Measurements from ENCODE around the gene PIGN.

The PIGN gene

DNA sequence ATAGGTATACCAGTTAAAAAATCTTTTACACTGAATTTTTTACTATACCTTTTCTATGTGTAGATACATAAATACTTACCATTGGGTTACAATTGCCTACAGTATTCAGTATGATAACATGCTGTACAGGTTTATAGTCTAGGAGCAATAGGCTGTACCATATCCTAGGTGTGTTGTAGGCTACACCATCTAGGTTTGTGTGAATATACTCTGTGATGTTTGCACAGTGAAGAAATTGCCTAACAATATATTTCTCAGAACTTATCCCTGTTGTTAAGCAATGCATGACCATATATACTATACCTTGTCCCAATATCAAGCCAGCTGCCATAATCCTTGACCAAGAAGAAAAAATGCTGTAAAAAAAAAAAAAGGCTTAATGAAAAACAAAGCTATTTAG is 114.5 kb downstream of the PIGN start:
- no peaks in the 10 kb centered on the region for H3K4me1 Mint-ChIP-seq (ENCODE audit: low read depth)
- no peak for DNase-seq
- H3K27me3 Mint-ChIP-seq: no peaks in the 10 kb centered on the region
- H3K4me3 Mint-ChIP-seq: no peak overlapping the region
- H3K36me3 Mint-ChIP-seq (ENCODE audit: low read depth): peaks cover 48% of the 10 kb centered on the region
- H3K9me3 Mint-ChIP-seq: no peaks in the 10 kb centered on the region
- H3K27ac Mint-ChIP-seq: no peak overlapping the region

DNA sequence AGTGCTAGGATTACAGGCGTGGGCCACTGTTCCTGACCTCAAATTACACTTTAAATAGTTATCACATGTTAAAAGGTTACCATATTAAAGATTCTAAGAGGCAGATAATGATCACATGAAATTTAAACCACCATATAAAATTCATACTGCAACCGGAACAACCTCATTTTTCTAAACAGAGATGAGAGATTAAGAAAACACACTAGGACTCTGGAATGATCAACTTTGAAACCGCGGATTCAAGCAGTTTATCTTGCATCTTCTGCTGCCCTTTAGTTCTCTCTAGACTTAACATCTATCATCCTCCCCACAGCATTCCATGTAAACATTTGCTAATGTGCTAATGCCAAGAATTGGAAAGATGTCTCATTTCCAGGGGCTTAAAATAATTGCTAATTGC is 115.8 kb downstream of the PIGN start:
- no peak overlapping the region for H3K4me3 Mint-ChIP-seq
- H3K36me3 Mint-ChIP-seq (ENCODE audit: low read depth): peaks cover 58% of the 10 kb centered on the region
- H3K4me1 Mint-ChIP-seq (ENCODE audit: low read depth): no peaks in the 10 kb centered on the region
- H3K27me3 Mint-ChIP-seq: no peaks in the 10 kb centered on the region
- no peaks in the 10 kb centered on the region for H3K9me3 Mint-ChIP-seq
- no peak overlapping the region for H3K27ac Mint-ChIP-seq
- DNase-seq: no peak

DNA sequence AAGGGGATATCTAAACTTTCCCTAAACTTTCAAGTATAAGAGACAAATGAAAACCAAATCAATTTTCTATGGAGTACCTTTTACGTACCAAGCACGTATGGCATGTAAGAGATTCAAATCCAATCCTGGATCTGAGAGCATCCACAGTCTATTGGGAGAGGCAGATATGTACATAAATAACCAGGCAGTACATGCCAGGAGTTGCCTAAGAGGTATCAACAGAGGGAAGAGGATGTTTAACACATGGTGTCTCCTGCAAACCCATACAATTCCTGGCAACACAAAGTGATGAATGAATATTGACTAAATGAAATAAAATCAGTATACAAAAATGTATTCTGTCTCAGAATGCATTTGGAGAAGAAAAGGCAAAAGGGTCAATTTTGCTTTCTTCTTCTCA is 116.6 kb downstream of the PIGN start:
- Mint-ChIP-seq H3K9me3 (no peaks in the 10 kb centered on the region), H3K36me3 (ENCODE audit: low read depth) (peaks cover 59% of the 10 kb centered on the region), H3K27me3 (no peaks in the 10 kb centered on the region), H3K27ac (no peak overlapping the region), H3K4me3 (no peak overlapping the region), H3K4me1 (ENCODE audit: low read depth) (no peaks in the 10 kb centered on the region)
- DNase-seq: no peak

DNA sequence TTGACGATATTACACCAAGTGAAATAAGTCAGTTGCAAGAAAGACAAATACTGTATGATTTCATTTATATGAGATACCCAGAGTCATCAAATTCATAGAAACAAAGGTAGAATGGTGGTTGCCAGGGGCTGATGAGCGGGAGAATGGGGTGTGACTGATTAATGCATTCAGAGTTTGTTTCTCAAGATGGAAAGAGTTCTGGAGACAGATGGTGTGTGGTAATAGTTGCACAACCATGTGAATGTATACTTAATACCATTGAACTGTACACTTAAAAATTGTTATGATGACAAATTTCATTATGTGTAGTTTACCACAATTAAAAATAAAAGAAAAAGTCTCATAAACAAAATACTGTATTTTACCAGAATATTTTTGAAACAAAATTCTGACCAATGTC is 117.3 kb downstream of the PIGN start:
- peaks cover 57% of the 10 kb centered on the region for H3K36me3 Mint-ChIP-seq (ENCODE audit: low read depth)
- no peak for DNase-seq
- H3K27ac Mint-ChIP-seq: no peak overlapping the region
- H3K27me3 Mint-ChIP-seq: no peaks in the 10 kb centered on the region
- H3K9me3 Mint-ChIP-seq: no peaks in the 10 kb centered on the region
- H3K4me3 Mint-ChIP-seq: no peak overlapping the region
- H3K4me1 Mint-ChIP-seq (ENCODE audit: low read depth): no peaks in the 10 kb centered on the region

DNA sequence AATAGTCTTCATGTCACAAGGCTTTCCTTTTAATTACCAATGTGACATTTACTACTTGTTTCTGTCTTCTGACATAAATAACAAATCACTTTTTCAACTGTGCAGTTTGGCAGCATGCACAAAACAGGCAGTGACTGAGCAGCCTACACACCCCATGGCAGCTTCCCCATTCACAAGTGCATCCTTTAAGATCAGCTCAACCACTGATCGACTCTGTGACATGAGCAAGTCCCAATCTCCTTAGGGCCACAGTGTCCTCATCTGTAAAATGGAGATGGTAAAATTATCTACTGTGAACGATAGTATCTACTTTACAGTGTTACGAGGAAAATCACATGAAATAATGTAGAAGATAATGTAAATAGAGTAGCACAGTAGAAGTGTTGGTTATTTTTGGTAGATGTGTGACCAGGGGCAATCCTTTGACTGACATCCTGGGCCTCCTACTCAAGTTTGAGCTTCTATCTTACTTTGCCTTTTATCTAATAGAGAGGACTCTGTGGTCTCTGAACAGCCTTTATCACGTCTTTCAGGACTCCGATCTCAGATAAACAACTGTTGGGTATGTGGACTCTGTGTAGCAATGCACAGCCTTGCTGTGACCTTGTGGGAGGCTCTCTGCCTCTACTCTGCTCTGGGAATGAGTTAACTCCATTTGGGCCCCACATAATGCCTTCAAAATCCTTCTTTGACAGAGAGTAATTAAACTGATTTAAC is 120.6 kb downstream of the PIGN start:
- no peaks in the 10 kb centered on the region for H3K27me3 Mint-ChIP-seq
- H3K36me3 Mint-ChIP-seq (ENCODE audit: low read depth): peaks cover 63% of the 10 kb centered on the region
- H3K27ac Mint-ChIP-seq: no peak overlapping the region
- no peaks in the 10 kb centered on the region for H3K4me1 Mint-ChIP-seq (ENCODE audit: low read depth)
- peaks cover 2% of the 10 kb centered on the region for H3K9me3 Mint-ChIP-seq
- no peak overlapping the region for H3K4me3 Mint-ChIP-seq
- DNase-seq: no peak

DNA sequence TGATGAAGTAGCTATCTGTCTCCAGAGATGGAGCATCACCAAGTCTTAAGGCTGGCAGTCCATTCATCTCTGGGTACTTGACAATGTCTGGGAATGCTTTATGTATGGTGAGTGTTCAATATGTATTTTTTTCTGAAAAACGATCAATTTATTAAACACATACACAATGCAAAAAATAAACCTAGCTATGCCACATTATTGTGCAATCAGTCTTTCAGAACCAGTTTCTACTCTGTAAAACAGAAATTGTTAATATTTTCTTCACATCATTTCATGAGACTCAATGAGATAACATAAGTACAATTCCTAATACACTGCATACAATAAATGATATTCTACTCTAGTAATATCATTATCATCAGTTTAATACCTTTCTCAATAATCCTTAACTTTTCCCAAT is 122.5 kb downstream of the PIGN start:
- Mint-ChIP-seq H3K9me3 (peaks cover 8% of the 10 kb centered on the region), H3K27ac (no peak overlapping the region), H3K27me3 (no peaks in the 10 kb centered on the region), H3K4me1 (ENCODE audit: low read depth) (no peaks in the 10 kb centered on the region), H3K4me3 (no peak overlapping the region), H3K36me3 (ENCODE audit: low read depth) (peaks cover 66% of the 10 kb centered on the region)
- DNase-seq: no peak

DNA sequence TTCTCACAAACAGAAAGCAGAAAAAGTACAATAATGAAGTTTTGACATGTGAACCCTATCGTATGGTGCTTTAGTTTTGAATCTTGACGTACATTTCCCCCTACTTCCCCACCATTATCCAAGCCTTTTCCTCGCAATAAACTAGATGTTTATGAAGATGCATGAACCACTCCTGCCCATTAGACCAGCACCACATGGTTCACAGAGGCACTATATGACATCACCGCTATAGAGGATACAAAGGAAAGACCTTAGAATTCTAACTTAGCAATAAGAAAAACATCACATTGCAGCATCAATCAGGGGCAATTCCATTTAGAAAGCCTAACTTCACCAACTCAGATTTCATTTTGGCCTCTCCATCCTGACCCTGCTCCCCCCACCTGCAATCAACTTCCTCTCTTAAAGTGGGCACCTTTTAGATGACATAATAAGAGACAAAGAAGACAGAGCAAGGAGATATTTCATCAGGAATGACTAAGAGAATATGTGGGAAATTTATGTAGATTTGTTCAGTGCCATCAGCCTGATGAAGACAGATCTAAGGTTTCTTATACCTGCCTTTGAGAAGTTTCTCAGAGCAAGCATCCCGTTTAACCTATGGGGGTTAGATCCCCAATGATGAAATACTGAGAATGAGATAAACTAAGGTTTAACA is 124.9 kb downstream of the PIGN start:
- H3K4me3 Mint-ChIP-seq: no peak overlapping the region
- no peaks in the 10 kb centered on the region for H3K4me1 Mint-ChIP-seq (ENCODE audit: low read depth)
- no peaks in the 10 kb centered on the region for H3K27me3 Mint-ChIP-seq
- DNase-seq: no peak
- H3K27ac Mint-ChIP-seq: no peak overlapping the region
- H3K9me3 Mint-ChIP-seq: peaks cover 9% of the 10 kb centered on the region
- H3K36me3 Mint-ChIP-seq (ENCODE audit: low read depth): peaks cover 64% of the 10 kb centered on the region

DNA sequence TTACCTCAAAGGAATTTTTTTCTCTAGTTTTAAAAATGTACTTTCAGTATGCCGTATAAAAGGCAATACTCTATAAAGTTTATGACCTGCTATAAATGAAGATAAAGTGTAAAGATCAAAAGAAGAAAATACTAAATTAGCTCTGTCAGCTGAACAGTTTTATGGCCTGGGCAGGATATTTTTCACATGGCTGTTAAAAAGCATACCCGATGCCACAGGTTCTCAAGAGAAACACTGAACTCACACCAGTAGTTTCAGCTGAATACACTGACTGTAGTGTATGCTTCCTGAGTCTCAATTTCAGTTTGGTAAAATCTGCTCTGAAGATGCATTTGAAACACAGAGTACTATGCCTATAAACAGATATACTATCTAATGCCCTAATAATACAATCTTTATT is 126.0 kb downstream of the PIGN start:
- Mint-ChIP-seq H3K36me3 (ENCODE audit: low read depth) (peaks cover 67% of the 10 kb centered on the region), H3K4me3 (no peak overlapping the region), H3K27me3 (no peaks in the 10 kb centered on the region), H3K27ac (no peak overlapping the region), H3K4me1 (ENCODE audit: low read depth) (no peaks in the 10 kb centered on the region), H3K9me3 (peaks cover 9% of the 10 kb centered on the region)
- DNase-seq: no peak

DNA sequence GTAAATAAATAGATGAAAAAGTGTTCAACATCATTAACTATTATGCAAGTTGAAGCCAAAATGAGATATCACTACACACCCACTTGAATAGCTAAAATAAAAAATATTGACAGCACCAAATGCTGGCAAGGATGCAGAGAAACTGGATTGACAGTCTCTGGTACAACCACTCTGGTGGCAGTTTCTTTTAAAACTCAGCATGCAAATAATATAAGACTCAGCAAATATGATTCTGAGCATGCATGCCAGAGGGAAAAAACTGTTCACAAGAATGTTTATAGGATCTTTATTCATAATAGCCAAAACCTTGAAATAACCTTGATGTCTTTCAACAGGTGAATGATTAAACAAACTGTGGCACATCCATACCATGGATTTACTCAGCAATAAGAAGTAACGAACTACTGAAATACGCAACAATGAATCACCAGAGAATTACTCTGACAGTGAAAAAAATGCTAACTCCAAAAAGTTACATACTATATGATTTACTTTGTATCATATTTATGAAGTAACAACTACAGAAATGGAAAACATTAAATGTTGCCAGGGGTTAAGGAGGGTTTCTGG is 131.8 kb downstream of the PIGN start:
- Mint-ChIP-seq H3K27me3 (no peaks in the 10 kb centered on the region), H3K9me3 (peaks cover 7% of the 10 kb centered on the region), H3K36me3 (ENCODE audit: low read depth) (peaks cover 65% of the 10 kb centered on the region), H3K4me3 (no peak overlapping the region), H3K27ac (no peak overlapping the region), H3K4me1 (ENCODE audit: low read depth) (no peaks in the 10 kb centered on the region)
- DNase-seq: no peak

DNA sequence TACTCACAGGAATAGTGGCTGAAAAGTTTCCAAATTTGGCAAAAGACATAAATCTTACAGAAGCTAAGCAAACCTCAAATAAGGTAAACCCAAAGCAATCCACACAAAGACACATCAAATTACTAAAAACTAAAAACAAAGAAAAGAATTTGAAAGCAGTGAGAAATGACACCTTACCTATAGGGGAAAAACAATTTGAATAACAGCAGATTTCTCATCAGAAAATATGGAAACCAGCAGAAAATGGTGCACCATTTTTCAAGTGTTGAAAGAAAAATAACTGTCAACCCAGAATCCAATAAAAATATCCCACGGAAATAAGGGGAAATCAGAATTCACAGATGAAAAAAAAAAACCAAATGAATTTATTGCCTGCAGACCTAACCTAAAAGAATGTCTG is 138.6 kb downstream of the PIGN start:
- Mint-ChIP-seq H3K9me3 (peaks cover 10% of the 10 kb centered on the region), H3K27me3 (no peaks in the 10 kb centered on the region), H3K27ac (no peak overlapping the region), H3K4me1 (ENCODE audit: low read depth) (no peaks in the 10 kb centered on the region), H3K4me3 (no peak overlapping the region), H3K36me3 (ENCODE audit: low read depth) (peaks cover 35% of the 10 kb centered on the region)
- DNase-seq: no peak

DNA sequence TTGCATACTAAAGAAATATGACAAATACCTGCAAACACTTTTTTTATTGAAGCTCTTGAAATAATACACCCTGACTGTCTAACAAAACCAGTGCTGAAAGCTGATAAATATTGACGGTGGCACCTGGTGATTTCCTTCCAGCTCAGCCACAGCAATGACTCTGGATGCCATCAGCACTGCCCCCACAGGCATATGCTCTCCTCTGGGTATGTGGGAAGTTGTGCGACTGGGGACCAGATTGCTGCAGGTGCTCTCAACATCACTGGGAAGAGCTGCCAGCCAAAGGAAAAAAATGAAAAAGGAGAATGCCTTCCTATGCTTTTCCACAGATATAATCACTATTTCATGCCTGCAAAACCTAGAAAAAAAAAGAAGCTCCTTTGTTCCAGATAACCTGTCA is 141.5 kb downstream of the PIGN start:
- peaks cover 10% of the 10 kb centered on the region for H3K9me3 Mint-ChIP-seq
- no peaks in the 10 kb centered on the region for H3K27me3 Mint-ChIP-seq
- no peaks in the 10 kb centered on the region for H3K4me1 Mint-ChIP-seq (ENCODE audit: low read depth)
- H3K36me3 Mint-ChIP-seq (ENCODE audit: low read depth): peaks cover 34% of the 10 kb centered on the region
- H3K27ac Mint-ChIP-seq: no peak overlapping the region
- H3K4me3 Mint-ChIP-seq: no peak overlapping the region
- no peak for DNase-seq

DNA sequence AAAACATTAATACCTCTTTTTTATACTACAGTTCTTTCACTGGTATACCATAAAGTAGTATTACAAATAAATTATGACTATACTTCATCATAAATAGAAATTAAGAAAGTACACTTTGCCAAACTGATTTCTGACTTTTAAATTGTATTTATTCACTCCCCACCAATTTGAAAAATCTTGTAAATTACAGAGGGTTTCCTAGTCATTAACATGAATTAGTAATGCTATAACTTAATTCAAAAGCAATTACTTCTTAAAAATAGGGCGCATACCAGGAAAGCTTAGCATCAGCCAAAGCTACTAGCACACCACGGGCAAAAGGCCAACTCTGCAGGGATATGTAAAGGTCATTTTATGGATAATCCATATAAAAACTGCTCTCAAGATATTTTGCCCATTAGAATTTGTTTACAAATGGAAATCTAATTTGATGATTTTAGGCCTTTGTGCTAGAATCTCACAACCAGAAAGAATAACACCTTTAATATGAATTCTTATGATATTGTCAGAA is 142.3 kb downstream of the PIGN start:
- Mint-ChIP-seq H3K36me3 (ENCODE audit: low read depth) (peaks cover 35% of the 10 kb centered on the region), H3K27me3 (no peaks in the 10 kb centered on the region), H3K4me3 (no peak overlapping the region), H3K4me1 (ENCODE audit: low read depth) (no peaks in the 10 kb centered on the region), H3K9me3 (peaks cover 10% of the 10 kb centered on the region), H3K27ac (no peak overlapping the region)
- DNase-seq: no peak

DNA sequence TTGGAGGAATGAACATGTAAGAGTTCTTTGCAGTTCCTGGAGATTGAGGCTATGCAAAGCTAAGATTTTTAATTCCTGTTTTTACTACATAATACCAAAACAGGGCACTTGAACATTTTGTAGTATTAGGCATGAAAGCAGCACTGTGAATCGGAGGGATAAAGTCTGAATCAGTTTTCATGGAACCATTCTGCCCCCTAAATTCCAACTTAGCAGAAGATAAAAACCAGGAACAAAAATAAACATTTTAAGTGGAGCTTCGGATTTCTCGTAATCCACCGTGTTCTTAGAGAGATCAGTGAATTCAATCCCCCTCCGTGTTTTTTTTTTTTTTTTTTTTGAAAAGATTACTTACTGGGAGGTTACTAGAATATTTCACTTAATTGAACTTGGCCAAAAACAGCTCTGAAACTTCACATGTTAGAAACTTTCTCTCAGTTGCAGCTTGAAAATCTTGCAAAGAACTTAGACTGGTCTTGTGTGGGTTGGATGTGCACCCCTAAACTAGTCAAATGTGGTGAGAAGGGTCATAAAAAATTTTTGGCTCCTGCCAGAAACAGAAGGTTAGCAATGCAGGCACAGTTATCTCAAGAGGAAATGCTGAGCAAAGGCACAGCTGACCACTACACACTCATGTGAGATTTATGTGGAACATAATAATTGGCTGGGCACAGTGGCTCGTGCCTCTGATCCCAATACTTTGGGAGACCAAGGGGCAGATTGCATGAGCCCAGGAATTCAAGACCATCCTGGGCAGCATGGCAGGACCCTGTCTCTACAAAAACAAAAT is 148.7 kb downstream of the PIGN start:
- Mint-ChIP-seq H3K27me3 (no peaks in the 10 kb centered on the region), H3K4me1 (ENCODE audit: low read depth) (peaks cover 16% of the 10 kb centered on the region), H3K4me3 (no peak overlapping the region), H3K9me3 (no peaks in the 10 kb centered on the region), H3K36me3 (ENCODE audit: low read depth) (peaks cover 11% of the 10 kb centered on the region), H3K27ac (no peak overlapping the region)
- no peak for DNase-seq

DNA sequence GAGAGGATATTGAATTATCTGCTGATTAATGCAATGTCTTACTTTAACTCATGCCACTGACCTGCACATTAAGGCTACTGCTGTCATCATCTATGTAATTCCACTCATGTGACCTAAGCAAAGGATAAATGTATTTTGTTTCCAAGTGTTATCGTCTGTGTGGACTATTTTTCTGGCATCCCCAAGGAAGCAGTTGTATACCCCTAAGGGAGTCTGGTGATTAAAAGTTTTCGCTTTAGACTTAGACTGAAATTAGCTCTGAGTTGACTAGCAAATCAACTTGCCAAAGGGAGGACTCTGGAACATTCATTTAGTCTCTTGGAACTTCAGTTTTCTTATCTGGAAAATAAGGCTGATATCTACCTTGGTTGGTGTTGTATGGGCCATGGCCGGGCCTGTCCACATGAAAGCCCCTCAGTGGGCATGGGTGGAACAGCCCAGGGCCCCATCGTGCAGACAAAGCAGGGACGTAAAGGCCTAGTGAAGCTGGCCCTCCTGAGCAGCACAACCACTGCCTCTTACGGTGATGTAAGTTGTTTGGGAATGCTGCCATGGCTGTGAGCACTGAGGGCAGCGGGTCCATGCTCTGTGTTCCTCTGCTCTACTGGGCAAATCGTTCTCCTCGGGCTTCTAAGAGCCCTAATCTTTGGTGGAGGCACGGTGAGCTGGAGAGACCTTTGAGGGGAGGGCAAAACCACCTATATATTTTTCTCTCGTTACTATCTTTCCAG is 149.7 kb downstream of the PIGN start:
- DNase-seq: no peak
- Mint-ChIP-seq H3K9me3 (no peaks in the 10 kb centered on the region), H3K27ac (no peak overlapping the region), H3K4me1 (ENCODE audit: low read depth) (peaks cover 23% of the 10 kb centered on the region), H3K36me3 (ENCODE audit: low read depth) (peaks cover 8% of the 10 kb centered on the region), H3K27me3 (no peaks in the 10 kb centered on the region), H3K4me3 (no peak overlapping the region)
